HG03108 (cell line): ENCODE measurements around the gene MAP3K19.
"Not testable (repeated sequence)": the region's sequence is repeated elsewhere in the genome, so short reads cannot be mapped to it uniquely, and the experiment has no call there.

Experiments used
- ATAC-seq: cut with Tn5 transposase; IDR thresholded peaks from one replicate; pipeline ENCODE4 v1.9.1; 2021; ENCODE audit warnings: moderate library complexity; ENCODE audit not compliant: unreplicated experiment

The MAP3K19 gene

GRCh38 chr2:134988994-134989605, 58.1 kb downstream of the MAP3K19 start:
- ATAC-seq, result no peak

- no peak for ATAC-seq
Measured at GRCh38 chr2:134985061-134985460, 62.2 kb downstream of the MAP3K19 start.

- no peak for ATAC-seq
Measured at GRCh38 chr2:134982603-134983002, 64.6 kb downstream of the MAP3K19 start.

GRCh38 chr2:134980639-134981038, 66.6 kb downstream of the MAP3K19 start:
- ATAC-seq, result no peak

- no peak for ATAC-seq
Measured at GRCh38 chr2:134979221-134979620, 68.0 kb downstream of the MAP3K19 start.

GRCh38 chr2:134977104-134977503, 70.1 kb downstream of the MAP3K19 start:
- not testable (repeated sequence) for ATAC-seq

GRCh38 chr2:134976074-134976702, 71.1 kb downstream of the MAP3K19 start:
- ATAC-seq, result no peak

- ATAC-seq, result no peak
Measured at GRCh38 chr2:134975281-134976009, 71.8 kb downstream of the MAP3K19 start.

- ATAC-seq, result no peak
Measured at GRCh38 chr2:134973241-134974138, 73.8 kb downstream of the MAP3K19 start.

- ATAC-seq, result not testable (repeated sequence)
Measured at GRCh38 chr2:134967166-134967565, 80.1 kb downstream of the MAP3K19 start.

- no peak for ATAC-seq
Measured at GRCh38 chr2:134957477-134957876, 89.8 kb downstream of the MAP3K19 start.

- no peak for ATAC-seq
Measured at GRCh38 chr2:134955744-134956143, 91.5 kb downstream of the MAP3K19 start.

- no peak for ATAC-seq
Measured at GRCh38 chr2:134954065-134954464, 93.2 kb downstream of the MAP3K19 start.

GRCh38 chr2:134952608-134953007, 94.6 kb downstream of the MAP3K19 start:
- ATAC-seq, result no peak

- ATAC-seq, result no peak
Measured at GRCh38 chr2:134950886-134951285, 96.4 kb downstream of the MAP3K19 start.

- no peak for ATAC-seq
Measured at GRCh38 chr2:134949981-134950708, 97.1 kb downstream of the MAP3K19 start.

- no peak for ATAC-seq
Measured at GRCh38 chr2:134946073-134946472, 101.2 kb downstream of the MAP3K19 start.

- no peak for ATAC-seq
Measured at GRCh38 chr2:134944975-134945374, 102.3 kb downstream of the MAP3K19 start.

GRCh38 chr2:134943540-134943939, 103.7 kb downstream of the MAP3K19 start:
- peak; percentile 86 for ATAC-seq

GRCh38 chr2:134936691-134937090, 110.6 kb downstream of the MAP3K19 start:
- ATAC-seq, result no peak
